Islet precursor cell (in vitro differentiated cells): ENCODE results near the gene FHOD1.

ENCODE experiments used
- DNase-seq: peaks from one replicate; pipeline ENCODE4 v3.0.0-alpha.2; 2018

Gene FHOD1

DNA sequence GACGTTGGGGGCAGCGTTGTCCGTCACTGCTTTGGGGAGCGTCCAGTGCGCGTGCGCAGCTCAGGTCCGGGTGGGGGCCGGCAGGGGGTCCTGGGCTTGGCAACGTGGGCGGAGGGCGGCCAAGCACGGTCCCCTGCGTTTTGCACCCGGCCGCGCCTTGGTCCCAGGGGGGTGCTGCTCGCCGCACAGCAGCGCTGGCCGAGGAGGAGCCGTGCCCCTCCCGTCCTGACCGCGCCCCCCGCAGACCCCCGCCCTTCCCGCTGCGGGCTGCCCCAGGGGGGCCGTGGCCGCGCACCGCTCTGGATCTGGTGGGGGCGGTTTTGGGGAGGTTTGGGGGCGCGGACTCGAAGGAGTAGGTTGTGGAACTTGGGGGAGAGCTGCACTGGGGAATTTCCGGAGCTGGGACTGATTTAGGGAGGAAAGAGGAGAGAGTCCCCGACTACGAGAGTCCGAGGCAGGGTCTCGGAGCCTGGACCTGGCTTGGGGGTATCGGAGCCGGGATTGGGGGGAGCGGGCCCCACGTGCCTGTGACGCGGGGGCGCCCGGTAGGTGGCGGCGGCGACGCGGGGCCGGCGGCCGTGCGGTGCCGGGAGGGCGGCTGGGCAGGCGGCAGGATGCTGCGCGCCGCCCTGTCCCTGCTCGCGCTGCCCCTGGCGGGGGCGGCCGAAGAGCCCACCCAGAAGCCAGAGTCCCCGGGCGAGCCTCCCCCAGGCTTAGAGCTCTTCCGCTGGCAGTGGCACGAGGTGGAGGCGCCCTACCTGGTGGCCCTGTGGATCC is 1.3 kb upstream of the FHOD1 start, which contains the start of gene SLC9A5:
TSS of gene SLC9A5 (plus strand) at position 579 of the 777 bp plus-strand sequence. CDS start at position 615, 36 bp downstream.
- DNase-seq = no peak

DNA sequence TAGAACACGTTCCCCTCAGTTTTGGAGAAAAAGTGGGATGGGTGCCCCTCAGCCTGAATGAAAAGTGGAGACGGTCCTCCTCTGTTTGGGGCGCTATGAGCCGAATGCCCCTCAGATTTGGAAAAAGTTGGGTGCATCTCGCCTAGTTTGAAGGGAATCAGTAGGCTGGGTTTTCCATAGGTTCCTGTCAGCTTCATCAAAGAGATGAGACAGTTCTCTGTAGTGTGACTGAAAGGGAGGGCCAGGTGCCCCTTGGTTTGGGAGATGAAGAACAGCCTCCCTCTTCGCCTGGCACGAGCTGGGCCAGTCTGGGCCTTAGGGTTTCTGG is 756 bp upstream of the FHOD1 start:
- DNase-seq = no peak

DNA sequence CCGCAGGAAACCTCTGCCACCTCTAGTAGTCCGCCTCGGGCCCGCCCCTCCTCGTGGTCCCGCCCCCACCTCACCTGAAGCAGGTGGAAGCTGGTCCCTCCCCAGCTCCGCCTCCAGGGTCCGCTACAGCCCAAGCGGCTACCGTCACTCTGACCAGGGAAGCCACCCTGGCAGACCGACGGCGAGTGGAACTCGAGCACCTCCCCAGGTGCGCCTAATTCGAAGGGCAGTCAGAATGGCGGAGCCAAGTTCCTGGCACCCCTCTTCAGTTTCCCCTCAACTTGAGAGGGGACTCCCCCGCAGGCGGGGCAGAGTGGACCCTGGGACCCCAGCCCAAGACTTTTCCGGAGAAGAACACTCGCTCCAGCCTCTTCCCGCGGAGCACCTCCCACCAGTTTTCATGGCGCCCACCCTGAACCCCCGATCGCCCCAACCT is 507 bp downstream of the FHOD1 start:
- peak; percentile 95 for DNase-seq

DNA sequence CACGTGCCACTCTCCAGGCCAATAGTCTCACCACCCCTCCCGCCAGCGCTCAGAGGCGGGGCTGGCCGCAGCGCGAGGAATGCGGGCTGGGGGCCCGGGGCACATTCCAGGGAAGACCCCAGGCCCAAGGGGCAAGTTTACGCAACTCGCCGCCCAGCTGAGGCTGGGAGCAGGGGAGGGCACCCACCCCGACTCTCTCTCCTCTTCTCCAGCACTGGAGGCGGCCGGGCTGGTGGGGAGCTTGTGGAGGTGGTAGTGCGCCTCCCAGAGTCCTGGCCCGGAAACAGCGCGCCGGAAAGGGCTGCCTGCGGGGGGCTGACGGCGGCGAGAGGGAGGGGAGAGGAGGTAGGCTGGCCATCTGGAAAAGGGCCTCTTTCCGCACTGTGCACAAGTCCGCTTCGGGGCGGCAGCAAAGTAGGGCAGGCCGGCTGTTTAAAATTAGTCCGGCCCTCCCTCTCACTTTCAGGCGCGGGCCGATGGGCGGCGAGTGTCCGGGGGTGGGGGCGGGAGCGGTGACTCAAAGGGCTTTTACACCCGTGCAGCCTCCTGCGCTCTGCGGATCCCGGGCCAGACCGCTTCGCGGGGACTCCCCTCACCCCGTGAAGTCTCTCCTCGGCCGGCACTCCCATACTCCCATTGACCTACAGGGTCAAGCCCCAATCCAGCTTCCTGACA is 1.1 kb downstream of the FHOD1 start:
- peak; percentile 95 for DNase-seq

DNA sequence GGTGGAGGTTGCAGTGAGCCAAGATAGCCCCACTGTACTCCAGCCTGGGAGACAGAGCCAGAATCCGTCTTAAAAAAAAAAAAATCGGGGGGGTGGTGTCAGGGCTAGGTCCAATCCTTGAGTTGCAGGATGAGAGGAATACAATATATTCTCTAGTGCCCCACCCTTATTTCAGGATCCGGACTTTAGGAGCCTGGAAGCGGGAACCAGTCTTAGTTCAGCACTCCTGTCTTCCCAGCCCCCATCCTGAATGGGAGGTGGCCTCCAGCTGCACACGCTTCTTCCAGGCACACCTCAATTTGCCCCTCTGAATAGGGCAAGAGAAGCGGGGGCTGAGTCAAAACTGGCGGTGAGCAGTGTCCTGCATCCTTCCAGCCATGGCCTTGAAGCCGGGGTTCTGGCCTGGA is 1.6 kb downstream of the FHOD1 start:
- no peak for DNase-seq

DNA sequence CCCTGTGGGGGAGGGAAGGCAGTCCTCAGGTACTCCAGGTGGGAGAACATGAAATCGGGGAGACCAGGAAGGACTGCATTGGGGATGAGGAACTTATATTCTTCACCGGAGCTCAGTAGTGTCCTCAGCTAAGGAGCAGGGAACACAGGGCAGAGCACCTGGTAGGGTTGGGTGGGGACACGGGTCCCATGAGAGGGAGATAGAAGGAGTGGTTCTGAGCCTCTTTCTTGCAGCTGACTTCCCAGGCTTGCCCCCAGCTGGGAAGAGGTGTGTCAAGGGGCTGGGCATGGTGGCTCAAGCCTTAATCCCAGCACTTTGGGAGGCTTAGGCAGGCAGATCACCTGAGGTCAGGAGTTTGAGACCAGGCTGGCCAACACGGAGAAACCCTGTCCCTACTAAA is 2.1 kb downstream of the FHOD1 start:
- DNase-seq = no peak

DNA sequence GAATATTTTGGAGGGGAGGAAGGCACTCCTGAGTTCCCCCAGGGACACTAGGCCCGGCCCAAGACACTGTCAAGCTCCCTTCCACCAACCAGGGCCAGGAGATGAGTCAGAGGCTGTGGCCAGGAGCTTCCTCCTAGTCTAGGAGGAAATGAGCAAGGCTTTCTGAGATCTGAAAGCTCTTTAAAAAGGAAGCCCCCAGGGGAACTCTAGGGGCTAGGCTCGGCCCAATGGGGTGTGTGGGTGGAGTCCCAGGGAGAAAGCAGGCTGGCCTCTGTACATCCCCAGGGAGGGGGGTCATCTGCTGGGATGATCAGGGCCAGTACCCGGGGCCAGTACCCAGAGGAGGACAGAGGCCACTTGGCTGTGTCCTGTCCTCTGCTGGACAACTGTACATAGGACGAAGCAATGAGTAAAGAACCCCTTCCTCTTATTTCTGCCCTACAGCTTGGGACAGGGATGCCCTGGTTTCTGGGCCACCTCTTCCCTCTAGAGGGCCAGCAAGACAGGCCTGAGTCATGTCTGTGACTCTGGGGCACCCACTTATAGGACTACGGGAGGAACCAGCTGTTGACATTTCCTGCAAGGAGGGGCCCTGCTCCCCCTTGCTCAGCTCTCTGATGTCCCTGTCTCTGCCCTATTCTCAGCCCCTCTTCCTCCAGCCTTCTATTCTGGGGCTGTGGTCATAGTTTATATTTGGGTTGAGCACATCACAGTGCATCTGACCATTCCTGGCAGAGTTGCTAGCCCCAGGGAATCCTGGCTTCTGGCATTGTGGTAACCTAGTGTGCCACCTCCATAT is 2.7 kb downstream of the FHOD1 start:
- peak; percentile 92 for DNase-seq

DNA sequence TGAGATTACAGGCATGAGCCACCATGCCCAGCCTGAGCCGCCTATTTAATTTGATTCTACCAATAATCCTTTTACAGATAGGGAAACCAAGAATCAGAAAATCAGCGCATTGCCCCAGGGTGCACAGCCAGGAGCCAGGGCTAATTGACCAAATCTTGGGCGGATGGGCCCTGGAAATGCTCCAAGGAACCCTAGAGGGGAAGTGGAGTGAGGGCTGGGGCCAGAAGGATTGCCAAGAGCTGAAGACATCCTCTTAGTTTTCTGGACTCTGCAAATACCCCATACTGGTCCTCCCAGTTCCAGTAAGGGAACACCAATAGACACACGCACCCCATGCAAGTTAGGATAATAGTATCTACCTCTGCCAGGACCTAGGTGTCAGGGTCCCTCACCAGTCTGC is 3.8 kb downstream of the FHOD1 start:
- no peak for DNase-seq

DNA sequence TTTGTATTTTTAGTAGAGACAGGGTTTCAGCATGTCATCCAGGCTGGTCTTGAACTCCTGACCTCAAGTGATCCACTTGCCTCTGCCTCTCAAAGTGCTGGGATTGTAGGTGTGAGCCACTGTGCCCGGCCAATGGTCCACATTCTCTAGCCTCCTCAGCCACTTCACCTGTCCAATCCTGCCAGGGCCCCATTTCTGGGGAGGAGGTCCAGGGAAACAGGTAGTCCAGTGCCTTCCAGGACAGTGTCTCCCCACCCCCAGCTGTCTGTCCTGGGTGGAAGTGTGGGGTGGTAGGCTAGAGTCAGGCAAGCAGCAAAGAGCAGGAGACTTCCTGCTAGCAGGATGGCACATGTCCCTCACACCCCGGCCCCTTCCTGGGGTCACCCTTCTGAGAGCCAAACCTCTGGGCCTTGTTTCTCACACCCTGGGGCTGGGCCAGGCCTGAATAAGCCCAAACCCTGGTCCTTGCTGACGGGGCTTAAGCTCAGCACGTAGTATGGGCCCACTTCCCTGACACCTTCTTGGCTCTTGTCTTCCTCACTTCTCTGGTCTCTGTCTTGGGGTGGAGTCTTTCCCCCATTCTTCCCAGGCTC is 5.0 kb downstream of the FHOD1 start:
- peak; percentile 48 for DNase-seq

DNA sequence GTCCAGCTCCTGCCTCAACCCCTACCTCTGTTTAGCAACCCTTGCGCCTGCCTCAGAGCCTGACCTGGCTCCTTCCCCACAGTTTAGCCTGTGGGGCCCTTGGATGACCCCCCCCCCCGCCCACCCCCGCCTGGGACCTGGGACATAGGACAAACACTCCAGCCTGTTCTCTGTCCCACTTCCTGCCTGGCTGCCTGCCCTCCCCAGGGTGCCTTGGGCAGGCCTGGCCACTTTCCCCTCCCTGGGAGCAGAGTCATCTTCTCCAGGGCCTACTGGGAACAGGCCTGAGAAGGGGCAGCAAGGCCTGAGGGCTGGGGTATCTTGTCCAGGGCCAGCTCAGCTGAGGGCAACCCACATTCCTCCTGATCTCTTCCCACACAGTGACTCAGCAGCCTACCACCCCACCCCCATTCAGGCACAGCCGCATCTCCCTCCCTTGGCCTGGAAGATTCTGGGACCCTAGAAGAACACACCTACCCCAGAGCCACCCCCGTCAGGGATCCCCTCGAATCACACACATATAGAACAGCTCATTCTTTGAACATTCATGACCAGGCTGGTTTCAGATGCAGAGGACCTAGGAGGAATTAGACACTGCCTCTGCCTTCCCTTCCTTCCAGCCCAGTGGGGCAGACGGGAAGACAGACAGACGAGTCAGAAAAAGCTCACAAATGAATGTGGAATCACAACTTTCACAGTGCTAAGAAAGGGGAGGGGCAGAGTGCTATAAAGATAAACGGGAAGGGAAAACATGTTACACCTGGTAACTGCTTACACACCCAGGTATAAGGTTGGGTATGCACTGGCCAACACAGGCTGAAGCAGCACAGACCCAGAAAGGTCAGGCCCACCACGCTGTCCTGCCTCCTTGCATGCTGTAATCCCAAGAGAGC is 6.0 kb downstream of the FHOD1 start:
- peak; percentile 97 for DNase-seq

DNA sequence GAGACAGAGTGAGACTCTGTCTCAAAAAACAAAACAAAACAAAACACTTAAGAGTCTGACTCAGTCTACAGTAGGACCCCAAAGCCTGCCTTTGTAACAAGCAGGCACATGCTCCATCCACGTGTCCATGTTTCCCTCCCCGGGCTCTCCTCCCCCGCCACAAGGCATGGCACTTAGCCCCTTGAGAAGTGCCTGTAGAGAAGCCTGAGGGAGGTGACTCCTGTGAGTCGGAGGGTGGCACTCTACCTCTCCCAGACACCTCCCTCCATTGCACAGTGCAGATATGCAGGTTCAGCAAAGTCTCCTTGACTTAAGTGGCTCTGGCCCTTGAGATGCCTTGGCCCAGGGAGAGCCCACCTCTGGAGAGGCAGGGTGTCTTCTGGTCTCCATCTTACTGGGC is 6.8 kb downstream of the FHOD1 start:
- DNase-seq = peak; percentile 81

DNA sequence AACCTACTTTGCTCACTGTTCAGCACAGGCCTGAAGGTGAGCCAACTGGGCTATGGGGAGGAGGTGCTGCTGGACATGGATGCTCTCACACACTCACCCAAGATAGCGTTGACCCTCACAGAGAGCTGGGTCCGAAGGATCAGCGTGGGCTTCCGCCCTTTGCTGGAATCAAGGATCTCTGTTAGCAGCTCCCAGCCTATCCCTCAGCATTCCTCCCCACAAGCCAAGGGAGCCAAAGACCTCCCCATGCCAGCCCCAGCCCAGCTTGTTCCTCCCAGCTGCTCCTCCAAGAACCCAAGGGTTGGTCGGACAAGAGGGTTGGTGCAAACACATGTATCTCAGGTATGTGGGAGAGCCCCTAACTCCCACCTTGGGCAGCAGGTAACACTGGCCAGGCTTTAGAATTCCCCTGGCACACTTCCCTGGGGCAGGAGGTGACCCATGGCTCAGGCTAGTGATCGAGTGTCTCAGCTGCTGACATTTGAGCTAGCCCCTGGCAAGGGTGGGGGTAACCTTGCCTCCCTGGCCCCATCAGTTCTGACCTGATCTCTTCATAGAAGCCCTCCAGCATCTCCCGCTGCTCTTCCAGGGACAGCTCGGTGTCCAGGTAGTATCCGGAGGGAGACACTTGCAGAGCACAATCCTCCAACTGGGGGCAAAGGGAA is 8.3 kb downstream of the FHOD1 start:
- peak; percentile 45 for DNase-seq

DNA sequence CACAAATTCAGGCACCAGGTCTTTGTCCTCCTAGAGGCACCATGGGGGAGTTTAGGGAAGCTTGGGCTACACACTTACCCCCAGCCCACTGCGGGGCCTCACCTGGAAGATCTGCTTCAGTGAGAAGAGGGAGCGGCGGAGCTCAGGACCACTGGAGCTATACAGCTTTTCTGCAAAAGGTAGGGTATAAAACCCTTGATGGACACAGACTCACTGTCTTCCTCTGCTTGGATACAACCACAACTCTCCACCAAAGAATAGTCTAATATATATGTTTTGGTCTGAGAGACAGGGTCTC is 9.1 kb downstream of the FHOD1 start:
- no peak for DNase-seq

DNA sequence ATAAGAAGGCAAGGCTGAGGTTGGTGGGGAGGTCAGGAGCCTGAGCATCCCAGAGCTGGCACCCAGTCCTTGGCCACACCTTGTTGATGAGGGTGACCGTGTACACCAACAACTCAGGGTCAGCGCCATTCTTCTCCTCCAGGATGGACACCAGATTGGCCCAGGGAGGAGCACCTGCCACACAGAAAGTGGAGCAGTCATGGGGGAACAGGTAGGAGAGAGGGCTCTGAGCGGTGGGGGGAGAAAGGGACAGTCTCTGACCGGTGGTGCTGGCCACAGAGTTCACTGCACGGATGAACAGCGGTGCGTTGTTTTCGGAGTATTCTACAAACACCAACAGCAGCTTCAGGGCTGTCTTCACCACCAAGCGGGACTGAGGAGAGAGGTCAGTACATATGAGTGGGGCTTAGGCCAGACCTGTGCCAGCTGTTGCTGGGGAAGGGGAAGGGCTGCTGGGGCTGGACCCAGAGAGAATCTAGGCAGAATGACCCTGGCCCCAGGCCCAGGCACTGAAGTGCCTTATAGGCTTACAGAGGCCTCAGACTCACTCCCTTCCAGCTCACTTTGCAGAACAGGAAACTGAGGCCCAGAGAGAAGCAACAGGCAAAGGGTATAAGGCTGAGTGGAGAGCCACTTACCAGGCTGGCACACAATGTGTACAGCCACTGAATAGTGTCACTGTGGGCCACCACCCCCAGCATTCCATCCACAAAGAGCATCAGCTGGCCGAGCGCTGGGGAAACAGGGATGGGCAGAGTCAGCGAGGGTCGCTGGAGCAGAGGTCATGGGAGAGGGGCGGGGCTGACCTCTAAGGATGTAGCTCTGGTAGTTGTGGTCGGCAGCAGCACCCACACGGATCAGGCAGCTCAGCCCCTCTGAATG is 9.6 kb downstream of the FHOD1 start:
- DNase-seq = peak; percentile 52

DNA sequence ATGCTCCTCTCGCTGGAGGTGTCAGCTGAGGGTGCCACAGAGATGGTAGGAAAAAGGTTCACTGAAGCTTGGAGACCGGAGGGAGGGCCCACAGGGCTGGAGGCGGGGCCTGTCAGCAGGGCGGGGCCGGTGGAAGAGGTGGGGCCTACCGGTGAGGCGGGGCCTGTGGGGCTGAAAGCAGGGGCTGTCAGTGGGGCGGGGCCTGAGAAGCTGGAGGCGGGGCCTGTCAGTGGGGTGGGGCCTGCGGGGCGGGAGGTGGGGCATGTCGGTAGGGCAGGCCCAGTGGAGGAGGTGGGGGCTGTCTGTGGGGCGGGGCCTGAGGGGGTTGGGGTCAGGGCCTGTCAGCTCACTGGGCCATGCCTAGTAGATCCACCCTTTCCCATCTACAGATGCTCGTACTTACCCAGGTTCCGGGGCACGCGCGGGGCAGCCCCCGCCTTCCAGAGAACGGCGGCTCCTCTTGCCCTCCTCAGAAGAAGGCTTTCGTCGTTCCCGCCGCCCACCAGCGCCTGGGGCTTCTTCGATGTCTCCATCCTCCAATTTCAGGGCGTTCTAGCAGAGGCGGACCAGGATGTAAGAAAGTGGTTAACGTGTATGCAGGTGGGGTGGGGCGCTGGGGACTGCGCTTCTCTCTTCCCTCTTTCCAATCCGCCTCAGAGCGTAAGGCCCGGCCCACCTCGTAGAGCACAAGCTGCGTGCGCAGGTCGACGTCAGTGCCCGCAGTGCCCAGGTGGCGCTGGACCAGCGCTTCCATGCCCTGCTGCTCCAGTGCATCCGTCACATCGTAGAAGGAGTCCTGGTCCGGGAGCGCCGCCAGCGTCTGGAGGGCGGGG is 10.5 kb downstream of the FHOD1 start:
- DNase-seq = peak; percentile 92

DNA sequence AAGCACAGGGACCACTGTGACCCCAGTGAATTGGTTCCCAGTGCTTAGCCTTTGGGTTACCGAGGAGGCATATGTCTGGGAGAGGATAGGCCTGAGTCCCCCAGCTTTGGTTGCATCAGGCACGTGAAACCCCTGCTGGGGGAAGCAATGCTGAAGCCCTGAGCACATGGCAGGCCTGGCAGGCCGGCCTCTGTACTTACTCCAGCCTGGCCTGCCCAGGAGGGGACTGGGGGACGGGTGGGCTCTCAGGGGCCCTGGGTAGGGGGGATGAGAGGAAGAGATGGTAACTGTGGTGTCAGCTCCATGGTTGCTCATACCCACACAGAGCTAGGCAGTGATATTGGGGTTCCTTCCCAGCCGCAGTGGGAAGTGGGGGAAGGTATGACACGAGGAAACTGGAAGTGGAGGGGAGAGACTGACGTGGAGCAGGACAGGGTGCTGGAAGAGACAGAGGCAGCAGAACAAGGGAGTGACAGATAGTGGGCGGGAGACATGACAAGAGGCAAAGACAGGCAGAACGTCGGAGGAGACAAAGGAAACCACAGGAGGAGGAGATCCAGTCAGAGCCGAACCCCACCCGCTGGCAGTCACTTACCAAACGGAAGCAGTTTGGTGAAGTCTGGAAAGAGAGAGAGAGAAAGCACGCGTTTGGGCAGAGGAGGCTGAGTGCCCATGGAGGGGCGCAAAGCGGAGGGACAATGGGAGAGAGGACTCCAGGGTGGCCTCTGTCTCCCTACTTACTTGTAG is 11.3 kb downstream of the FHOD1 start:
- DNase-seq = no peak

DNA sequence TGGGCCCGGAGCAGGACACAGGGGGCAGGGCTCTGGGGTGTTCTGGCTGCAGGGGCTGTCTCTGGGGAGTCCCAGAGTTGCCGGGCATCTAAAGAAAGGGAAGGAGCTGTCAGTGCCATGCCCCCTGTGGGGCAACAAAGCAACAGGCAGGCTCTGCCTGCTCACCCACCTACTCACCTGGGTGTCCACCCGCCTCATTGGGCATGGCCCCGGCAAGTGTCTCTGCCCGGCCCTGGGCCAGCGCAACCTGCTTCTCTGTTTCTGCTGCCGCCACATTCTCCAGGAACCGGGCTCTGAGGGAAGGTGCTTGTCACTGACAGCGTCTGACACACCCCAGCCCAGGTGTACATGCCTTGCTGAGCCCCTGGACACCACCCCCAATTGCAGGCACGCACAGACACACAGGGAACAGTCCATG is 13.1 kb downstream of the FHOD1 start:
- no peak for DNase-seq

DNA sequence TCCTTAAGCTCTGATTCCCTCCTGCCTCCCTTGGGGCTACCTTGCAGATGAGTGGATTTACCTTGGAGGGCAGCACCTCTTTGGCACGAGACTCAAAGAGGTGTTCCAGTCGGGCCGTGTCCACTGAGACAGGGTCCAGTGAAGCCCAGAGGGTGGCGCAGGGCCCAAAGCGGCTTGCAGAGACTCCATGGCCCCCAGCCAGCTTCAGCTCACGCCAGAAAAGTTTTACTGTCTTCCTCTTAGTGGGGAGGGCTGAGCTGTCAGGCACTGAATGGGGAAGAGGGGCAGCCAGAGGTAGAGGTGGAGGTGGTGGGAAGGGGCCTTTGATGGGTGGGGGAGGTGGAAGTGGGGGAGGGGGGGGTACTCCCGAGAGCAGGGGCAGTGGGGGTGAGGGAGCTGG is 13.7 kb downstream of the FHOD1 start:
- no peak for DNase-seq
